Parietal lobe (tissue), 1 donor: ENCODE data around the gene CD84. TPM values are rescaled to one million over a fixed set of nuclear protein-coding genes. Genes with fewer than 3 reads are reported as not detected.

Experiments
- total RNA-seq: library from RNA; depleted of rRNA; stranded (reverse); fragments of >200 nt; gene quantifications from one replicate; pipeline ENCODE4 v1.2.3, GENCODE V29; 2014

Gene CD84
- 1.6 TPM for total RNA-seq

GRCh38 chr1:160579216-160579701 is at the start of gene CD84:
Gene CD84, minus strand, starts transcription at chr1:160579496. Its CDS starts 59 bp downstream, at chr1:160579437.

GRCh38 chr1:160522622-160523345 is 56.5 kb downstream of the CD84 start, which contains the start of gene SLAMF6:
Gene SLAMF6, minus strand, starts transcription at chr1:160523255. Its CDS starts 63 bp downstream, at chr1:160523192.

Other genes starting within 250 kb of the CD84 start
- gene COPA, start 236.2 kb downstream of the CD84 start, total RNA-seq: 182 TPM
- gene NCSTN, start 236.1 kb downstream of the CD84 start, total RNA-seq: 47.9 TPM
- 2.2 TPM for gene NHLH1, start 212.4 kb downstream of the CD84 start, total RNA-seq
- gene VANGL2, start 178.9 kb downstream of the CD84 start, total RNA-seq: 27.5 TPM
- not detected for gene SLAMF6, start 56.2 kb downstream of the CD84 start, total RNA-seq
- not detected for gene SLAMF1, start 67.5 kb upstream of the CD84 start, total RNA-seq
- not detected for gene CD48, start 132.3 kb upstream of the CD84 start, total RNA-seq
- gene SLAMF7, start 159.8 kb upstream of the CD84 start, total RNA-seq: not detected
- not detected for gene LY9, start 216.7 kb upstream of the CD84 start, total RNA-seq